ENCODE data around the gene GARNL3.

GRCh38 chr9:127438394-127438793, 173.8 kb downstream of the GARNL3 start:
- TF ChIP-seq POLR2A (IDR thresholded peaks at IDR 0.05; ENCODE audit: low read depth) (no peak), CTCF (IDR thresholded peaks at IDR 0.05) (no peak), POLR2AphosphoS5 (IDR thresholded peaks at IDR 0.05) (no peak), EP300 (IDR thresholded peaks at IDR 0.05) (no peak)
